GM21576 (cell line): Measurements from ENCODE around the gene GTF2H1.
"Not testable (repeated sequence)": the region's sequence is repeated elsewhere in the genome, so short reads cannot be mapped to it uniquely, and the experiment has no call there.

Experiments used
- ATAC-seq: cut with Tn5 transposase; IDR thresholded peaks from one replicate; pipeline ENCODE4 v1.9.1; 2021; ENCODE audit warnings: mild to moderate bottlenecking, moderate library complexity; ENCODE audit not compliant: unreplicated experiment

Gene GTF2H1

GRCh38 chr11:18372201-18372600 is 49.8 kb downstream of the GTF2H1 start:
- ATAC-seq: no peak

- ATAC-seq: no peak
Observed at GRCh38 chr11:18374956-18375355, 52.6 kb downstream of the GTF2H1 start.

GRCh38 chr11:18375941-18376340 is 53.6 kb downstream of the GTF2H1 start:
- no peak for ATAC-seq

- ATAC-seq: no peak
Observed at GRCh38 chr11:18379201-18379600, 56.8 kb downstream of the GTF2H1 start.

GRCh38 chr11:18383388-18384156 is 61.2 kb downstream of the GTF2H1 start:
- ATAC-seq: peak; percentile 78

GRCh38 chr11:18384157-18384641 is 61.8 kb downstream of the GTF2H1 start:
- peak; percentile 67 for ATAC-seq

- ATAC-seq: no peak
Observed at GRCh38 chr11:18390088-18390487, 67.7 kb downstream of the GTF2H1 start.

GRCh38 chr11:18392434-18393321 is 70.3 kb downstream of the GTF2H1 start:
- ATAC-seq: no peak

- no peak for ATAC-seq
Observed at GRCh38 chr11:18393581-18394274, 71.4 kb downstream of the GTF2H1 start.

GRCh38 chr11:18394275-18394927 is 72.0 kb downstream of the GTF2H1 start, which contains the start of gene LDHA:
TSS of gene LDHA (plus strand) at chr11:18394563. CDS start at chr11:18396843, 2,280 bp downstream.
- ATAC-seq: peak; percentile 69

- ATAC-seq: no peak
Observed at GRCh38 chr11:18394928-18395734, 72.8 kb downstream of the GTF2H1 start.

GRCh38 chr11:18395735-18396504 is 73.6 kb downstream of the GTF2H1 start:
- ATAC-seq: peak; percentile 61

- ATAC-seq: no peak
Observed at GRCh38 chr11:18397921-18398320, 75.6 kb downstream of the GTF2H1 start.

- ATAC-seq: not testable (repeated sequence)
Observed at GRCh38 chr11:18401077-18401476, 78.7 kb downstream of the GTF2H1 start.

GRCh38 chr11:18404062-18404461 is 81.7 kb downstream of the GTF2H1 start:
- ATAC-seq: no peak

GRCh38 chr11:18407400-18407799 is 85.0 kb downstream of the GTF2H1 start:
- not testable (repeated sequence) for ATAC-seq

GRCh38 chr11:18408558-18409291 is 86.4 kb downstream of the GTF2H1 start:
- ATAC-seq: no peak

- ATAC-seq: no peak
Observed at GRCh38 chr11:18416459-18416858, 94.1 kb downstream of the GTF2H1 start.
